Kidney (tissue), 14 donors: ENCODE results near the gene ASTN2. TPM values are rescaled to one million over a fixed set of nuclear protein-coding genes. Genes with fewer than 3 reads are reported as not detected.

ENCODE experiments used
- DNase-seq, 5 donors: peaks; one replicate each; pipeline ENCODE4 v3.0.0-alpha.2; 2013 to 2020
- FAIRE-seq: peaks from 2 replicates; lab custom pipeline; 2012; peaks lifted over from hg19 to GRCh38; lab: Jason Lieb, UNC
- H3K27ac ChIP-seq, 2 donors: one replicate each; pipeline ENCODE4 v1.7.0; 2013; ENCODE audit warnings: low read depth in 2 of 2, low read length in 2 of 2, inconsistent platforms in 1 of 2
- H3K27me3 ChIP-seq: one replicate; pipeline ENCODE4 v1.7.1; 2013; ENCODE audit warnings: low read length, inconsistent platforms; ENCODE audit not compliant: control insufficient read depth, insufficient read depth
- H3K36me3 ChIP-seq, 3 donors: one replicate each; pipeline versions ENCODE4 v1.7.0 to v1.7.1; 2013; ENCODE audit warnings: low read length in 3 of 3, control low read depth in 1 of 3, inconsistent platforms in 1 of 3; ENCODE audit not compliant: insufficient read depth in 3 of 3, control insufficient read depth in 2 of 3
- H3K4me1 ChIP-seq, 3 donors: one replicate each; pipeline versions ENCODE4 v1.7.0 to v1.7.1; 2013; ENCODE audit warnings: low read length in 3 of 3, inconsistent platforms in 1 of 3, low read depth in 1 of 3; ENCODE audit not compliant: control insufficient read depth in 2 of 3, insufficient read depth in 2 of 3
- H3K4me3 ChIP-seq, 3 donors: one replicate each; pipeline versions ENCODE4 v1.7.0 to v1.8.1; 2013; ENCODE audit warnings: low read length in 3 of 3, control low read depth in 1 of 3, inconsistent platforms in 1 of 3
- H3K9ac ChIP-seq, 3 donors: one replicate each; pipeline versions ENCODE4 v1.7.0 to v1.7.1; 2013; ENCODE audit warnings: low read length in 3 of 3, control low read depth in 1 of 3, inconsistent platforms in 1 of 3
- H3K9me3 ChIP-seq, 3 donors: one replicate each; pipeline versions ENCODE4 v1.7.0 to v1.7.1; 2013; ENCODE audit warnings: low read length in 3 of 3, control low read depth in 1 of 3, inconsistent platforms in 1 of 3; ENCODE audit not compliant: control insufficient read depth in 2 of 3, insufficient read depth in 1 of 3
- intact Hi-C: fragments of 100-400 bp; cut with DNase I; formaldehyde crosslinking; loops from one replicate; pipeline ENCODE4 v1.11.1; 2022
- polyA plus RNA-seq: library from polyadenylated mRNA; stranded (reverse); fragments of 350-450 nt; fragmentation: Illumina TruSeq; extraction: RNeasy Lipid Tissue Mini Kit (QIAGEN cat#74804); gene quantifications from one replicate; pipeline ENCODE4 v1.2.3, GENCODE V29; 2014; ENCODE audit warnings: low read depth, low replicate concordance; ENCODE audit not compliant: insufficient read depth
- total RNA-seq: library from RNA; stranded (reverse); fragmentation: NEBNext Ultra II Directional; extraction: Animal tissue kit (Norgen Biotek cat#: 25700); gene quantifications from one replicate; pipeline ENCODE4 v1.2.1, GENCODE V29; 2021
- TF ChIP-seq, protein P1 (sequence below): IDR thresholded peaks from 3 replicates; pipeline ENCODE4 v1.5.1; 2012; ENCODE audit warnings: mild to moderate bottlenecking, moderate library complexity, borderline replicate concordance; ENCODE audit not compliant: insufficient read depth; ENCODE audit errors: extremely low read depth
- donor health status: control.
- donor health status: control.
- donor health status: control.
- donor health status: control.
- donor health status: control.
- donor health status: DM: yes; HTN: yes; CAD: no.
- donor health status: Normal renal cell carcinoma (clear cell type).

ASTN2 gene
- total and polyA plus RNA-seq, 2 donors from 2014 or later: 7.6 to 11.5 TPM

DNA sequence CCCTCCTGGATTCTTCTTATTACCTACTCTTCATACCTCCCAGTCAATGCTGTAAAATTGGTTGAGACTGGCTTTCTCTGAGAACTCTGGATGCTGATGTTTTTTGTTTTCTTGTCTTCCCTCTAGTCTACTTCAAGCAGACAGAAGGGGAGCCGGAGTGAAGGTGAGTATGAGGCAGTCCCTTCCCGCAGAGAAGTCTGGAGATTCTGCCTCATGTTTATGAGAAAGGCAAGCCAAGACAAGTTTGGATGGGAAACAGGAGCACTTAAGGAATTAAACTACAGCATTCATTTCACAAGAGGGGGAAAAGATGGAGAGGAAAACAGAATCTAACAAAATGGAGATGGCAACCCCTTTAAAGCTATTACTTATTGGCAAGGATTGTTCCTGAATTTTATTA, 481.6 kb downstream of the ASTN2 start:
- TF ChIP-seq, protein P1, sequence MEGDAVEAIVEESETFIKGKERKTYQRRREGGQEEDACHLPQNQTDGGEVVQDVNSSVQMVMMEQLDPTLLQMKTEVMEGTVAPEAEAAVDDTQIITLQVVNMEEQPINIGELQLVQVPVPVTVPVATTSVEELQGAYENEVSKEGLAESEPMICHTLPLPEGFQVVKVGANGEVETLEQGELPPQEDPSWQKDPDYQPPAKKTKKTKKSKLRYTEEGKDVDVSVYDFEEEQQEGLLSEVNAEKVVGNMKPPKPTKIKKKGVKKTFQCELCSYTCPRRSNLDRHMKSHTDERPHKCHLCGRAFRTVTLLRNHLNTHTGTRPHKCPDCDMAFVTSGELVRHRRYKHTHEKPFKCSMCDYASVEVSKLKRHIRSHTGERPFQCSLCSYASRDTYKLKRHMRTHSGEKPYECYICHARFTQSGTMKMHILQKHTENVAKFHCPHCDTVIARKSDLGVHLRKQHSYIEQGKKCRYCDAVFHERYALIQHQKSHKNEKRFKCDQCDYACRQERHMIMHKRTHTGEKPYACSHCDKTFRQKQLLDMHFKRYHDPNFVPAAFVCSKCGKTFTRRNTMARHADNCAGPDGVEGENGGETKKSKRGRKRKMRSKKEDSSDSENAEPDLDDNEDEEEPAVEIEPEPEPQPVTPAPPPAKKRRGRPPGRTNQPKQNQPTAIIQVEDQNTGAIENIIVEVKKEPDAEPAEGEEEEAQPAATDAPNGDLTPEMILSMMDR: no peak
- Histone ChIP-seq H3K27me3 (no peaks in the 10 kb centered on the region), H3K27ac (no peak overlapping the region), H3K4me3 (no peak overlapping the region), H3K36me3 (no peaks in the 10 kb centered on the region), H3K4me1 (no peaks in the 10 kb centered on the region), H3K9ac (no peak overlapping the region), H3K9me3 (no peaks in the 10 kb centered on the region)
- FAIRE-seq (no peak), DNase-seq (no peak)
- intact Hi-C loops: no loop called here

DNA sequence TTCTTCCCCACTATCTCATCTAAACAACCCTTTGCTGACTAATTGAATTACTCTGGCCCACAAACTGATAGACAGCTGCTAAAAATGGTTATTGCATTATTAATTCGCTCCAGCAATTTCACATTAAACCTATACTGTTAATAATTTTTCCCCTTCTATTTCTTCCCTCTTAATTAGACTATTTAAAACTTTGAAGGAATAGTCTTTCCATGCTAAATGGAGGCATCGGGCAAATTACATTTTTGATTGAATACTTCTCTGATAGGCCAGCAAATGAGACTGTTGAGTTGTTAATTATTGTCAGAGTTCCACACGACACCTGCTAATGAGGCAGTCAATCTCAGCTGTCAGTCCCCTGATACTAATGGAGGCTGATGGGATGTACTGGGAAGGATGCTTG, 485.2 kb downstream of the ASTN2 start:
- Histone ChIP-seq H3K9me3 (no peaks in the 10 kb centered on the region), H3K4me3 (no peak overlapping the region), H3K27ac (no peak overlapping the region), H3K4me1 (no peaks in the 10 kb centered on the region), H3K9ac (no peak overlapping the region), H3K36me3 (no peaks in the 10 kb centered on the region), H3K27me3 (no peaks in the 10 kb centered on the region)
- FAIRE-seq: no peak
- TF ChIP-seq, protein P1: no peak
- DNase-seq: no peak
- intact Hi-C loops: no loop called here

DNA sequence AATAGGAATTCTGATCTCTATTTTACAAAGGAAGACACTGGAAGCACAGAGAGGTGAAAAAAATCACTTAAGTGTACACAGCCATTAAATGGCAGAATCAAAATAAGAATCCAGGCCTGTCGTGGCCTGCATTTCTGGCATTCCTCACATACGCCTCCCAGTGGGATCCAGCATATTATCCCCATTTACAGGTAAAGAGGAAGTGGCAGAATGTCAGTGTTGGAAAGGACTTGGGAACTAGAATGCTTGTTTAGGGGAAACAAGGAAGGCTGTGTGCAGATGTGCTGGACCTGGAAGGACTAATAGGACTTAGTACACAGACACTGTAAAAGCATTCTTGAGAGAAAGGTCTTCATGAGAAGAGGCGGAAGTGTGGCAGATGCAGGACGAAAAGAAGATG, 486.0 kb downstream of the ASTN2 start:
- DNase-seq (no peak), FAIRE-seq (no peak)
- Histone ChIP-seq H3K9me3 (no peaks in the 10 kb centered on the region), H3K4me3 (no peak overlapping the region), H3K27me3 (no peaks in the 10 kb centered on the region), H3K36me3 (no peaks in the 10 kb centered on the region), H3K9ac (no peak overlapping the region), H3K27ac (no peak overlapping the region), H3K4me1 (no peaks in the 10 kb centered on the region)
- intact Hi-C loops: no loop called here
- TF ChIP-seq, protein P1: no peak

DNA sequence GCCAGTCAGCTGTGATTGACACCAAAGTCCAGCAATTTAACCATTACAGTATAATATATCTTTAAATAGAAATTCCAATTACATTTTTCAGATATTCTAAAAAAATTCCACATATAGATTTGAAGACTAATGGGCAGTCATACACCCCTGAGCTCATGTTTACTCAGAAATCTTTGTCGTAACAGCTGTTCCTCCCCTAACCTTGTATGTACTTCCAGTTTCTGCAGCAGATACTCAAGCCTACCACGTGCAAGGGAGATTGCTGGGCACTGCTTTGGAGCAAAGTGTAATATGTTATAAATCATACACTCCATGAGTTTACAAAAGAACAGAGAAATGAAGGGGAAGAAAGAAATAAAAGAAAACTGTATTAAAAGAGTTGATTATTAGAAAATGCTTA, 486.6 kb downstream of the ASTN2 start:
- FAIRE-seq (no peak), DNase-seq (no peak)
- Histone ChIP-seq H3K9ac (no peak overlapping the region), H3K36me3 (no peaks in the 10 kb centered on the region), H3K27me3 (no peaks in the 10 kb centered on the region), H3K27ac (no peak overlapping the region), H3K4me3 (no peak overlapping the region), H3K4me1 (no peaks in the 10 kb centered on the region), H3K9me3 (no peaks in the 10 kb centered on the region)
- intact Hi-C loops: no loop called here
- TF ChIP-seq, protein P1: no peak
